Measurements from ENCODE around the gene DES. TPM values are rescaled to one million over a fixed set of nuclear protein-coding genes. Genes with fewer than 3 reads are reported as not detected.

Gene DES
- polyA plus RNA-seq, 1 donor from 2014 or later = not detected

DNA sequence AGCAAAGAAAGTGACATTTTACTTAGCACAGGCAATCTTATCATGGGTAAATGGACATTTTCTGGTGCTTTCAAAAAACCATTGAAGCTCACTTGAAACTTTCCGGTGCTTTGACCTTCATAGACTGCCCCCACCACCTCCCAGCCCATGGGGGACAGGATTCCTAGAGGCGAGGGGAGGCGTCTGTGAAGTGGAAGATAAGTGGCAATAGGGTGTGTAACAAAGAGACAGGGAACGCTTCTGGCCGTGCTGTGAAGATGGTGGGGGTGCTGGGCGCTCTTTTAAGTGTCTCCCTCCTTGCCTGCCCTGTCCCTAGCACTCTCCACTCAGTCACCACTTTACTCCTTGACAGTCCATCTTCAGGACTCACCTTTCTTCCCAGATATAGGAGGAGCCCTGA is 57.1 kb downstream of the DES start:
- H3K4me2 ChIP-seq (ENCODE audit: low read length) = no peak overlapping the region
- H3K27ac ChIP-seq (ENCODE audit: low read length) = no peak overlapping the region
- no peaks in the 10 kb centered on the region for H3K9me3 ChIP-seq (ENCODE audit: low read length)
- no peaks in the 10 kb centered on the region for H3K27me3 ChIP-seq (ENCODE audit: insufficient read depth, low read depth, low read length)
- no peaks in the 10 kb centered on the region for H3K36me3 ChIP-seq (ENCODE audit: insufficient read depth, low read length)
- H4K20me1 ChIP-seq (ENCODE audit: insufficient read depth) = no peaks in the 10 kb centered on the region
- H3K9ac ChIP-seq (ENCODE audit: low read length) = no peak overlapping the region
- no peak overlapping the region for H2AFZ ChIP-seq (ENCODE audit: low read depth, low read length)
- H3F3A ChIP-seq (ENCODE audit: insufficient read depth, low read length, poor library complexity, severe bottlenecking) = no peaks in the 10 kb centered on the region
- H3K4me3 ChIP-seq (ENCODE audit: low read length) = no peak overlapping the region
- H3K79me2 ChIP-seq (replicated peaks; ENCODE audit: insufficient read depth, low read length) = no peaks in the 10 kb centered on the region
- H3K9me2 ChIP-seq (ENCODE audit: insufficient read depth, low read length) = no peaks in the 10 kb centered on the region
- no peak for TF ChIP-seq RAD21 (conservative IDR thresholded peaks at IDR 0.05)
- no peak for TF ChIP-seq SMC3 (conservative IDR thresholded peaks at IDR 0.05; ENCODE audit: poor library complexity)

DNA sequence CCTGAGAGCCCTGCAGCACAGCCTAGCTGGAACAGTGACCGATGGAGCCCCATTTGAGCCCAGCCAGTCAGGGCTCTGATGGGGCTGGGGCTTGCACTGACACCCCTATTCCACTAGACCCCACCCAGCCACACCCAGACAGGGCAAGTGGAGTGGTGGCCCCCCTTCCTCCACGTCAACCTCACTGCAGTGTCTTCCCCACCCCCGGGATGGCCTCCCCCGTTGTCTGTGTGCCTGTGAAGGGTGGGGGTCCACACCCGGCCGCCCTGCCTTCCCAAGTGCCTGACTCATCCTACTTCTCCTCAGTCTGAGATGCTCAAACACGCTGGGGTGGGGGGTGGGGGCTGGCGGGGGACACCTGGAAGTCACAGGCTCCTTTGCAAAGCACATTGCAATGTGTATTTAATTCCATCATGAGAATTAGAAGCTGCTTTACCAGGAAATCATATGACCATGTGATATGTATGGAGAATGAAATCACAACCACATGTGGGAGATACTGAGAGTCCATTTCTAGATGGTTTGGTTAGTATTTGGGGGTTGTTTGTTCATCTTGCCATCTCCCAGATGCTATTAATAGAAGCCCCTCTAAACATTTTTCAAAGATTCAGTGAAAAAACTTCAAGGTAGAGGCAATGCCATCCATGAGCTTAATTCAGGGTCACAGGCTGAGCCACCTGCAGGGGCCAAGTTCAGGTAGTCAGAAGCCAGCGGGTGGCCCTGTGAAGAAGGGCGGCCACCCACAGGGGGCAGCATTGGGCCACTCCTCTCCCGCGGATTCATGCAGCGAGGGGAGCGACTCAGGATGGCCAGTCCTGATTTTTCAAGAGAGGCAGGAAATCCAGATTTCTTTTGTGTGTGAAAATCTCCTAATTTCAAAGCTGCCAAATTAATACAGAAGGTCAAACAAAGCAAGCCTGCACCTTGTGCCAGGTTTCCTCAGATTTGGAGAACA is 57.8 kb downstream of the DES start:
- H2AFZ ChIP-seq (ENCODE audit: low read depth, low read length) = no peak overlapping the region
- H3K9me3 ChIP-seq (ENCODE audit: low read length) = no peaks in the 10 kb centered on the region
- H3K9me2 ChIP-seq (ENCODE audit: insufficient read depth, low read length) = no peaks in the 10 kb centered on the region
- TF ChIP-seq, protein P1, sequence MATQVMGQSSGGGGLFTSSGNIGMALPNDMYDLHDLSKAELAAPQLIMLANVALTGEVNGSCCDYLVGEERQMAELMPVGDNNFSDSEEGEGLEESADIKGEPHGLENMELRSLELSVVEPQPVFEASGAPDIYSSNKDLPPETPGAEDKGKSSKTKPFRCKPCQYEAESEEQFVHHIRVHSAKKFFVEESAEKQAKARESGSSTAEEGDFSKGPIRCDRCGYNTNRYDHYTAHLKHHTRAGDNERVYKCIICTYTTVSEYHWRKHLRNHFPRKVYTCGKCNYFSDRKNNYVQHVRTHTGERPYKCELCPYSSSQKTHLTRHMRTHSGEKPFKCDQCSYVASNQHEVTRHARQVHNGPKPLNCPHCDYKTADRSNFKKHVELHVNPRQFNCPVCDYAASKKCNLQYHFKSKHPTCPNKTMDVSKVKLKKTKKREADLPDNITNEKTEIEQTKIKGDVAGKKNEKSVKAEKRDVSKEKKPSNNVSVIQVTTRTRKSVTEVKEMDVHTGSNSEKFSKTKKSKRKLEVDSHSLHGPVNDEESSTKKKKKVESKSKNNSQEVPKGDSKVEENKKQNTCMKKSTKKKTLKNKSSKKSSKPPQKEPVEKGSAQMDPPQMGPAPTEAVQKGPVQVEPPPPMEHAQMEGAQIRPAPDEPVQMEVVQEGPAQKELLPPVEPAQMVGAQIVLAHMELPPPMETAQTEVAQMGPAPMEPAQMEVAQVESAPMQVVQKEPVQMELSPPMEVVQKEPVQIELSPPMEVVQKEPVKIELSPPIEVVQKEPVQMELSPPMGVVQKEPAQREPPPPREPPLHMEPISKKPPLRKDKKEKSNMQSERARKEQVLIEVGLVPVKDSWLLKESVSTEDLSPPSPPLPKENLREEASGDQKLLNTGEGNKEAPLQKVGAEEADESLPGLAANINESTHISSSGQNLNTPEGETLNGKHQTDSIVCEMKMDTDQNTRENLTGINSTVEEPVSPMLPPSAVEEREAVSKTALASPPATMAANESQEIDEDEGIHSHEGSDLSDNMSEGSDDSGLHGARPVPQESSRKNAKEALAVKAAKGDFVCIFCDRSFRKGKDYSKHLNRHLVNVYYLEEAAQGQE (IDR thresholded peaks at IDR 0.05; ENCODE audit: borderline replicate concordance) = no peak
- TF ChIP-seq POLR2AphosphoS5 (IDR thresholded peaks at IDR 0.05) (no peak), TAF1 (IDR thresholded peaks at IDR 0.05; ENCODE audit: low read depth) (no peak), SMC3 (conservative IDR thresholded peaks at IDR 0.05; ENCODE audit: poor library complexity) (peak; percentile 87), RAD21 (conservative IDR thresholded peaks at IDR 0.05) (peak; percentile 81)
- TF ChIP-seq, protein P2, sequence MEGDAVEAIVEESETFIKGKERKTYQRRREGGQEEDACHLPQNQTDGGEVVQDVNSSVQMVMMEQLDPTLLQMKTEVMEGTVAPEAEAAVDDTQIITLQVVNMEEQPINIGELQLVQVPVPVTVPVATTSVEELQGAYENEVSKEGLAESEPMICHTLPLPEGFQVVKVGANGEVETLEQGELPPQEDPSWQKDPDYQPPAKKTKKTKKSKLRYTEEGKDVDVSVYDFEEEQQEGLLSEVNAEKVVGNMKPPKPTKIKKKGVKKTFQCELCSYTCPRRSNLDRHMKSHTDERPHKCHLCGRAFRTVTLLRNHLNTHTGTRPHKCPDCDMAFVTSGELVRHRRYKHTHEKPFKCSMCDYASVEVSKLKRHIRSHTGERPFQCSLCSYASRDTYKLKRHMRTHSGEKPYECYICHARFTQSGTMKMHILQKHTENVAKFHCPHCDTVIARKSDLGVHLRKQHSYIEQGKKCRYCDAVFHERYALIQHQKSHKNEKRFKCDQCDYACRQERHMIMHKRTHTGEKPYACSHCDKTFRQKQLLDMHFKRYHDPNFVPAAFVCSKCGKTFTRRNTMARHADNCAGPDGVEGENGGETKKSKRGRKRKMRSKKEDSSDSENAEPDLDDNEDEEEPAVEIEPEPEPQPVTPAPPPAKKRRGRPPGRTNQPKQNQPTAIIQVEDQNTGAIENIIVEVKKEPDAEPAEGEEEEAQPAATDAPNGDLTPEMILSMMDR (IDR thresholded peaks at IDR 0.05; ENCODE audit: poor library complexity, severe bottlenecking) = peak; percentile 87
- no peak overlapping the region for H3K9ac ChIP-seq (ENCODE audit: low read length)
- H3K36me3 ChIP-seq (ENCODE audit: insufficient read depth, low read length) = no peaks in the 10 kb centered on the region
- H3K79me2 ChIP-seq (replicated peaks; ENCODE audit: insufficient read depth, low read length) = no peaks in the 10 kb centered on the region
- H3K4me3 ChIP-seq (ENCODE audit: low read length) = no peak overlapping the region
- no peaks in the 10 kb centered on the region for H4K20me1 ChIP-seq (ENCODE audit: insufficient read depth)
- H3K27ac ChIP-seq (ENCODE audit: low read length) = no peak overlapping the region
- H3K27me3 ChIP-seq (ENCODE audit: insufficient read depth, low read depth, low read length) = no peaks in the 10 kb centered on the region
- no peaks in the 10 kb centered on the region for H3F3A ChIP-seq (ENCODE audit: insufficient read depth, low read length, poor library complexity, severe bottlenecking)
- H3K4me2 ChIP-seq (ENCODE audit: low read length) = no peak overlapping the region

Other genes starting within 250 kb of the DES start
- gene SLC23A3, start 248.3 kb upstream of the DES start, polyA plus RNA-seq = 0.12 and 0.28 TPM in 2 replicates
- 87.7 and 89.1 TPM in 2 replicates for gene CNPPD1, start 241.5 kb upstream of the DES start, polyA plus RNA-seq
- 156 and 164 TPM in 2 replicates for gene RETREG2, start 240.1 kb upstream of the DES start, polyA plus RNA-seq
- 73.6 and 101 TPM in 2 replicates for gene ZFAND2B, start 211.6 kb upstream of the DES start, polyA plus RNA-seq
- gene ABCB6, start 199.4 kb upstream of the DES start, polyA plus RNA-seq = 28.1 and 37.0 TPM in 2 replicates
- gene ATG9A, start 188.7 kb upstream of the DES start, polyA plus RNA-seq = 25.6 and 26.2 TPM in 2 replicates
- gene ANKZF1, start 188.6 kb upstream of the DES start, polyA plus RNA-seq = 185 and 204 TPM in 2 replicates
- gene GLB1L, start 172.9 kb upstream of the DES start, polyA plus RNA-seq = 8.0 and 12.9 TPM in 2 replicates
- gene STK16, start 172.9 kb upstream of the DES start, polyA plus RNA-seq = 64.9 and 96.5 TPM in 2 replicates
- gene TUBA4B, start 165.1 kb upstream of the DES start, polyA plus RNA-seq = not detected in 2 replicates
- gene TUBA4A, start 164.5 kb upstream of the DES start, polyA plus RNA-seq = 0.82 TPM in 1 of 2 replicates, not detected in the other
- 145 and 172 TPM in 2 replicates for gene DNAJB2, start 139.0 kb upstream of the DES start, polyA plus RNA-seq
- 66.4 and 82.1 TPM in 2 replicates for gene PTPRN, start 109.0 kb upstream of the DES start, polyA plus RNA-seq
- gene RESP18, start 85.6 kb upstream of the DES start, polyA plus RNA-seq = not detected in 2 replicates
- 11.9 and 16.7 TPM in 2 replicates for gene DNPEP, start 30.5 kb upstream of the DES start, polyA plus RNA-seq
- gene SPEG, start 16.5 kb downstream of the DES start, polyA plus RNA-seq = 58.3 and 87.6 TPM in 2 replicates
- 16.9 and 20.4 TPM in 2 replicates for gene GMPPA, start 80.5 kb downstream of the DES start, polyA plus RNA-seq
- gene ASIC4, start 96.1 kb downstream of the DES start, polyA plus RNA-seq = 2.7 and 8.9 TPM in 2 replicates
- gene CHPF, start 125.4 kb downstream of the DES start, polyA plus RNA-seq = 24.3 and 28.6 TPM in 2 replicates
- gene TMEM198, start 125.7 kb downstream of the DES start, polyA plus RNA-seq = 39.3 and 44.0 TPM in 2 replicates
- gene OBSL1, start 153.2 kb downstream of the DES start, polyA plus RNA-seq = 59.7 and 75.2 TPM in 2 replicates
- gene INHA, start 153.9 kb downstream of the DES start, polyA plus RNA-seq = 2.7 and 5.6 TPM in 2 replicates
- 54.9 and 55.0 TPM in 2 replicates for gene STK11IP, start 179.5 kb downstream of the DES start, polyA plus RNA-seq
- gene SLC4A3, start 209.3 kb downstream of the DES start, polyA plus RNA-seq = 18.7 and 25.3 TPM in 2 replicates